Measurements from ENCODE around the gene TTC29. TPM values are rescaled to one million over a fixed set of nuclear protein-coding genes. Genes with fewer than 3 reads are reported as not detected.
"Not testable (repeated sequence)": the region's sequence is repeated elsewhere in the genome, so short reads cannot be mapped to it uniquely, and the experiment has no call there.

Gene TTC29
- total and polyA plus RNA-seq, 2 donors (not counting 1 experiment from before 2014, with no cell fraction given): 0.03 TPM; not detected in 1

- H3K27me3 ChIP-seq (ENCODE audit: control insufficient read depth, insufficient read depth, low read length): no peaks in the 10 kb centered on the region
- no peak overlapping the region for H3K4me2 ChIP-seq (ENCODE audit: extremely low read depth, insufficient read depth, low read length)
- no peak overlapping the region for H3K4me3 ChIP-seq (replicated peaks in 1 of 4; ENCODE audit: control extremely low read depth in 1 of 4, insufficient read depth in 1 of 4, low read depth in 3 of 4, low read length in 4 of 4)
- no peak for DNase-seq (ENCODE audit: low read depth in 2 of 2)
- no peak overlapping the region for H3K9ac ChIP-seq (ENCODE audit: insufficient read depth, low read length)
- H3K27ac ChIP-seq (ENCODE audit: insufficient read depth, low read length): no peak overlapping the region
- no peaks in the 10 kb centered on the region for H3K9me3 ChIP-seq (ENCODE audit: control insufficient read depth, insufficient read depth, low read depth, low read length)
- H3K79me2 ChIP-seq (ENCODE audit: control insufficient read depth, insufficient read depth, low read length): no peaks in the 10 kb centered on the region
- no peaks in the 10 kb centered on the region for H3K4me1 ChIP-seq (ENCODE audit: control insufficient read depth, extremely low read depth, insufficient read depth, low read length)
- TF ChIP-seq CTCF (conservative IDR thresholded peaks at IDR 0.05 in 1 of 2, IDR thresholded peaks at IDR 0.05 in 1 of 2; ENCODE audit: low read depth in 1 of 2, low read length in 2 of 2) (no peak), EZH2 (IDR thresholded peaks at IDR 0.05; ENCODE audit: low read length, missing control alignments) (no peak)
- H2AFZ ChIP-seq (ENCODE audit: low read length): no peak overlapping the region
- H4K20me1 ChIP-seq (ENCODE audit: control insufficient read depth, extremely low read depth, insufficient read depth, low read length): no peaks in the 10 kb centered on the region
- no peaks in the 10 kb centered on the region for H3K36me3 ChIP-seq (ENCODE audit: control insufficient read depth, insufficient read depth, low read length)
These were observed 235.7 kb downstream of the TTC29 start for GRCh38 chr4:146709956-146710355.

GRCh38 chr4:146699910-146700309 lies 245.8 kb downstream of the TTC29 start:
- no peak overlapping the region for H3K4me2 ChIP-seq (ENCODE audit: extremely low read depth, insufficient read depth, low read length)
- no peak overlapping the region for H2AFZ ChIP-seq (ENCODE audit: low read length)
- no peak overlapping the region for H3K9ac ChIP-seq (ENCODE audit: insufficient read depth, low read length)
- no peaks in the 10 kb centered on the region for H3K4me1 ChIP-seq (ENCODE audit: control insufficient read depth, extremely low read depth, insufficient read depth, low read length)
- H3K79me2 ChIP-seq (ENCODE audit: control insufficient read depth, insufficient read depth, low read length): no peaks in the 10 kb centered on the region
- no peak for TF ChIP-seq EZH2 (IDR thresholded peaks at IDR 0.05; ENCODE audit: low read length, missing control alignments)
- TF ChIP-seq CTCF (conservative IDR thresholded peaks at IDR 0.05 in 1 of 2, IDR thresholded peaks at IDR 0.05 in 1 of 2; ENCODE audit: low read depth in 1 of 2, low read length in 2 of 2): no peak
- no peaks in the 10 kb centered on the region for H3K36me3 ChIP-seq (ENCODE audit: control insufficient read depth, insufficient read depth, low read length)
- H3K27me3 ChIP-seq (ENCODE audit: control insufficient read depth, insufficient read depth, low read length): no peaks in the 10 kb centered on the region
- no peak overlapping the region for H3K4me3 ChIP-seq (replicated peaks in 1 of 4; ENCODE audit: control extremely low read depth in 1 of 4, insufficient read depth in 1 of 4, low read depth in 3 of 4, low read length in 4 of 4)
- no peaks in the 10 kb centered on the region for H3K9me3 ChIP-seq (ENCODE audit: control insufficient read depth, insufficient read depth, low read depth, low read length)
- no peaks in the 10 kb centered on the region for H4K20me1 ChIP-seq (ENCODE audit: control insufficient read depth, extremely low read depth, insufficient read depth, low read length)
- DNase-seq (ENCODE audit: low read depth in 2 of 2): no peak
- H3K27ac ChIP-seq (ENCODE audit: insufficient read depth, low read length): no peak overlapping the region

- Histone ChIP-seq H3K4me1 (ENCODE audit: control insufficient read depth, extremely low read depth, insufficient read depth, low read length) (no peaks in the 10 kb centered on the region), H3K4me2 (ENCODE audit: extremely low read depth, insufficient read depth, low read length) (no peak overlapping the region), H3K27ac (ENCODE audit: insufficient read depth, low read length) (no peak overlapping the region), H3K27me3 (ENCODE audit: control insufficient read depth, insufficient read depth, low read length) (no peaks in the 10 kb centered on the region), H3K4me3 (replicated peaks in 1 of 4; ENCODE audit: control extremely low read depth in 1 of 4, insufficient read depth in 1 of 4, low read depth in 3 of 4, low read length in 4 of 4) (no peak overlapping the region), H3K9me3 (ENCODE audit: control insufficient read depth, insufficient read depth, low read depth, low read length) (no peaks in the 10 kb centered on the region), H3K36me3 (ENCODE audit: control insufficient read depth, insufficient read depth, low read length) (no peaks in the 10 kb centered on the region), H3K79me2 (ENCODE audit: control insufficient read depth, insufficient read depth, low read length) (no peaks in the 10 kb centered on the region), H2AFZ (ENCODE audit: low read length) (no peak overlapping the region), H3K9ac (ENCODE audit: insufficient read depth, low read length) (no peak overlapping the region), H4K20me1 (ENCODE audit: control insufficient read depth, extremely low read depth, insufficient read depth, low read length) (no peaks in the 10 kb centered on the region)
- DNase-seq (ENCODE audit: low read depth in 2 of 2): no peak
- TF ChIP-seq EZH2 (IDR thresholded peaks at IDR 0.05; ENCODE audit: low read length, missing control alignments) (no peak), CTCF (conservative IDR thresholded peaks at IDR 0.05 in 1 of 2, IDR thresholded peaks at IDR 0.05 in 1 of 2; ENCODE audit: low read depth in 1 of 2, low read length in 2 of 2) (no peak)
These were observed 270.7 kb downstream of the TTC29 start for GRCh38 chr4:146674829-146675570.

- not testable (repeated sequence) for DNase-seq (ENCODE audit: low read depth in 2 of 2); H3K4me3 ChIP-seq (replicated peaks in 1 of 4; ENCODE audit: control extremely low read depth in 1 of 4, insufficient read depth in 1 of 4, low read depth in 3 of 4, low read length in 4 of 4); H3K9ac ChIP-seq (ENCODE audit: insufficient read depth, low read length); H3K79me2 ChIP-seq (ENCODE audit: control insufficient read depth, insufficient read depth, low read length); H4K20me1 ChIP-seq (ENCODE audit: control insufficient read depth, extremely low read depth, insufficient read depth, low read length); H3K4me1 ChIP-seq (ENCODE audit: control insufficient read depth, extremely low read depth, insufficient read depth, low read length); H2AFZ ChIP-seq (ENCODE audit: low read length); H3K4me2 ChIP-seq (ENCODE audit: extremely low read depth, insufficient read depth, low read length); H3K36me3 ChIP-seq (ENCODE audit: control insufficient read depth, insufficient read depth, low read length); H3K27me3 ChIP-seq (ENCODE audit: control insufficient read depth, insufficient read depth, low read length); H3K9me3 ChIP-seq (ENCODE audit: control insufficient read depth, insufficient read depth, low read depth, low read length); H3K27ac ChIP-seq (ENCODE audit: insufficient read depth, low read length)
These were observed 281.7 kb downstream of the TTC29 start for GRCh38 chr4:146663968-146664311.

All from fibroblast of lung (primary cell).